GM21515 (cell line): ENCODE measurements around the gene NDE1.

Experiments
- ATAC-seq: cut with Tn5 transposase; IDR thresholded peaks from one replicate; pipeline ENCODE4 v1.9.1; 2021; ENCODE audit not compliant: unreplicated experiment

NDE1 gene

DNA sequence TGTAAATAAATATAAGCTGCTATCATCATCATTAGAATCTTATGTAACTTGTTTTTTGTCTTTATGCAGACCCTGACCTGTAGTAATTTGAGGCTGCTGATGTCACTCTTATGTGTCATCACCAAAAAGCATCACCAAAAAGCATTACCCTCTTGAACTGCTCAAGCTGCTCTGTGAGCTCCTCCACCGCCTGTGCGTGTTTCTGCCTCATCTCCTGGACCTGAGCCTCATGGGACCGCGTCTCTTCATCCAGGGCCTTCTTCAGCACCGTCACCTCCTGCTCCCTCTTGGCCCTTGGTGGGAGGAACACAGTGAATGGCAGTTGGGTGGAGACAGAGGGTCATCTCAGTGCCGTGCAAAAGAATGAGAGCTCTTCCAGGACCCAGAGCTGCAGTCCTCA lies 82.4 kb downstream of the NDE1 start:
- no peak for ATAC-seq

DNA sequence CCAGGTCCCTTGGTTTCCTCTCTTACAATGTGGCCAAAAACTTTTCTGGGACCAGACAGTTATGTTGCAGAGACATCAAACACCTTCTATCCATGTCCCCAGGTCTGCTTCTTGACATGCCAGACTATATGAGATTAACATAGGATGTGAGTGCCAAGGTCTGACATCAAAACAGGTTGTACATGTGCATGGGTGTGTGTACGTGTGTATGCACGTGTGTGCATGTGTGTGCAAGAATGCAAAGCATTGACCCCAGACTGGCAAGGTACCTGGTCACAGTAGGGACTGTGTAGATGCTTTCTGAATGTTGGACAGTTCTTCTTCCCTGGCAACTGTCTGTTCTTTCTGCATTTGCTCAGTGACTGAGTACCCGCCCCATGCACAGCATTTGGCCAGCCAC lies 85.6 kb downstream of the NDE1 start:
- no peak for ATAC-seq

GRCh38 chr16:15736529-15736928 lies 86.5 kb downstream of the NDE1 start:
- no peak for ATAC-seq

GRCh38 chr16:15737140-15737644 lies 87.1 kb downstream of the NDE1 start:
- ATAC-seq, result no peak

GRCh38 chr16:15739464-15739863 lies 89.4 kb downstream of the NDE1 start:
- no peak for ATAC-seq

DNA sequence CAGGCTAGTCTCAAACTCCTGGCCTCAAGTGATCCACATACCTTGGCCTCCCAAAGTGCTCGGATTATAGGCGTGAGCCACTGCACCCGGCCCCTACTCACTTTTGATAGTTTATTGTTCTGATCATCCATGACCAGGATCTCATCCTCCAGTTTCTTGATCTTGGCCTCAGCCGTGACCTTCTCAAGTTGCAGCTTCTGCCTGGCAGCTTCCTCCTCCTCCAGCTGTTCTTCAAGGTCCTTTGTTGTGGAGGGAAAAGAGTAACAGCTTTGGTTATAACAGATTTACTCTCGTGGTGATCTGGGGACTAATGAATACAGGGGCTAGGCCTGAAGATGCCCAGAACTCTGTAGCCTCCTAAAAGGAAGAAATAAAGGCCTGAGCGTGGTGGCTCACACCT lies 89.9 kb downstream of the NDE1 start:
- no peak for ATAC-seq

DNA sequence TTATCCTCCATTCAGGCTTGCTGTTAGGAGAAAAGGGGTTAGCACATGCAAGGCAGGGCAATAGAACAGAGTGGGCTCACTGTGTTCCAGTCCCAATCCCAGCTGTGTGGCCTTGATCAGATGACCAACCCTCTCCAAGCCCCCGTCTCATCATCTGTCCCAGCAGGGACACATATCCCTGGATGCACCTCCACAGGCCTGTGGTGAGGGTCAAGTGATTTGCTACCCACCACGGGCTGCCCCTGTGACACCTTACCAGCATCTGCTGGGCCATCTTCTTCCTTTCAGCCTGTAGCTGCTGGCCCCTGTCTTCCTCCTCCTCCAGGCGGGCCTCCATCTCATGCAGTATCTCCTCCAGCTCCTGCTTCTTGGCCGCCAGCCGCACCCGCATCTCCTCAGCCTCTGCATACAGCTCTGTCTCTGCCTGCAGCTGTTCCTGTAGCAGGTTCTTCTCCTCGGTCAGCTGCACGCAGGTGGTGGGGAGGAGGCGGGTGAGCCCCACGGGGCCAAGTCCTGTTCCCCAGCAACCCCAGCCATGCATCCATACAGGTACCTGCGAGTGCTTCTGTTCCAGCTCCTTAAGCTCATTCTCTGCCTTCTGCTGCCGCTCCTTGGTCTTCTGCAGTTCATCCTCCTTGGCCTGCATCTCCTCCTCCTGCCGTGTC lies 91.3 kb downstream of the NDE1 start:
- ATAC-seq, result no peak

DNA sequence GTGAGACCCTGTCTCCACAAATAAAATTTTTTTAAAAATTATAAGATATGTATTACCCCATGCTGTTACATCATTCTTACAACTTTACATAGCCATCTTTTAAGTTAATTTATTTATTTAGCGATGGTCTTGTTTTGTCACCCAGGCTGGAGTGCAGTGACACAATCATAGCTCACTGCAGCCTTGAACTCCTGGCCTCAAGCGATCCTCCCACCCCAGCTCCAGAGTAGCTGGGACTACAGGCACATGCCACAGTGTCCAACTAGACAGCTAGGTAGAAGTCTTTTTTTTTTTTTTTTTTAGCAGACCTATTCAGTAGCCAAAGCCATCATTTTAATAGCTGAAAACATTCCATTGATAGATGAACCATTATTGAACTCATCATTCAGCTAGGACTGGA lies 92.7 kb downstream of the NDE1 start:
- no peak for ATAC-seq

DNA sequence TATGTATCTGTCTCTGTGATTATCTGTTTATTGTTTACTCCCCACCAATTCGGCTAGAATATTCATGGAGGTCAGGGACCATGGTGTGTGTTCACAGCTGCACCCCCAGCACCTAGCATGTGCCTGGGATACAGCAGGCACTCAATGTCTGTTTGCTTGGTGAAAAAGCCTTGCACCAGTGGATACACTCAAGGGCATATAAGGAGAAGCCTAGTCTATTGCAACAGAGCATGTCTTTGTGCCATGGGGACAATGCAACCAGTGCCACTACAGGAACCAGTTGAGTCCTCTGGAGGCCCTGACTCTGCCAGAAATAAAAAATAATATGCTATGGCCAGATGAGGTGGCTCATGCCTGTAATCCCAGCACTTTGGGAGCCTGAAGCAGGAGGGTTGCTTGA lies 93.6 kb downstream of the NDE1 start:
- no peak for ATAC-seq

GRCh38 chr16:15746332-15746731 lies 96.3 kb downstream of the NDE1 start:
- ATAC-seq, result no peak

GRCh38 chr16:15747937-15748336 lies 97.9 kb downstream of the NDE1 start:
- no peak for ATAC-seq

GRCh38 chr16:15748654-15749053 lies 98.6 kb downstream of the NDE1 start:
- ATAC-seq, result no peak

- ATAC-seq, result no peak
These were observed 99.3 kb downstream of the NDE1 start for GRCh38 chr16:15749371-15749770.

- no peak for ATAC-seq
These were observed 99.9 kb downstream of the NDE1 start for GRCh38 chr16:15749985-15750384.

DNA sequence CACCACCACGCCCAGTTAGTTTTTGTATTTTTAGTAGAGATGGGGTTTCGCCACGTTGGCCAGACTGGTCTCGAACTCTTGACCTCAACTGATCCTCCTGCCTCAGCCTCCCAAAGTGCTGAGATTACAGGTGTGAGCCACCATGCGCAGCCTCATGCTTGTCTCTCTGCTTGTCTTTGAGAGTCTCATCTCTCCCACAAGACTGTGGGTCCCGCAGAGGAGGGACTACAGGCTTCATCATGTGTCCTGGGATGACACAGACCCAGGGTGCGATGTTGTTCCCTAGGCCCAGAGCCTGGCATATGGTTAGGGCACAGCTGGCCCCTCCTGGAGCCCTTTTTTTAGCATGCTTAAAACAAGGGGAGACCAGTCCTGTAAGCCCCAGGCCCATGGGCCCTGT lies 101.9 kb downstream of the NDE1 start:
- no peak for ATAC-seq

DNA sequence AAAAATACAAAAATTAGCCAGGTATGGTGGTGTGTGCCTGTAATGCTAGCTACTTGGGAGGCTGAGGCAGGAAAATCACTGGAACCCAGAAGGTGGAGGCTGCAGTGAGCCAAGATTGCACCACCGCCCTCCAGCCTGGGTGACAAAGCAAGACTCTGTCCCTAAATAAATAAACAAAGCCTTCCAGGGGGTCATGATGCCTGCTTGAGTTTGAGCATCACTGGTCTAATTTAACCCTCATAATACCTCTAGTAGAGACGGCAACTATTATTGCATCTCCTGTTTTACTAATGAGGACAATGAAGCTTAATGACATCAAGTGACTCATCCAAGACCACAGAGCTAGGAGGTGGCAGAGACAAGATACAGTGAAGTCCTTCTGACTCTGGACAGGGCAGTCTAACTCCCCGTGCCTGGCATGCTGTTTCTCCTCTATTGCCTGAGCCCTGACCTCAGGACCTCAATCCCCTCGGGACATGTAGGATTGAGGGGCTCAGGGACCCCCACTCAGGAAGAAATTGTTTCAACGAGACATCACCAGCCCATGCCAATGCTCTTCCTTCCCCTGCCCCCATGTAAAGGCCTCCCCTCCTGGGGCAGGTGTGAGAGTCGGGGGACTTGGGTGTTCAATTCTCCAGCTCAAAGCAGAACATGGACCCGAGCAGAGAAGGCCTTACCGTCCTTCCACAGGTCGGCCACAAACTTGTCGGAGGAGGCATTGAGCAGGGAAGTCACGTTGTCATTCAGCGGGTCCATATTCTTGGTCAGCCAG lies 102.9 kb downstream of the NDE1 start:
- no peak for ATAC-seq

GRCh38 chr16:15754821-15755534 lies 104.9 kb downstream of the NDE1 start:
- ATAC-seq, result no peak

DNA sequence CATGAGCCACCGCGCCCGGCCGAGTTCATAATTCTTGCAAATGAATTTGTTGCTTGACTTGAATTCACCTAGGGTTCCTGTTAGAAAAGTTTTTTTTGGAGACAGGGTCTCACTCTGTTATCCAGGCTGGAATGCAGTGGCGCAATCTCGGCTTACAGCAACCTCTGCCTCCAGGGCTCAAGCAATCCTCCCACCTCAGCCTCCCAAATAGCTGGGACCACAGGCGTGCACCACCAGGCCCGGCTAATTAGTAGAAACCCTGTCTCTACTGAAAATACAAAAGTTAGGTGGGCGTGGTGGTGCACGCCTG lies 107.0 kb downstream of the NDE1 start:
- ATAC-seq, result no peak

- no peak for ATAC-seq
These were observed 107.7 kb downstream of the NDE1 start for GRCh38 chr16:15757630-15758251.

GRCh38 chr16:15759070-15759469 lies 109.0 kb downstream of the NDE1 start:
- ATAC-seq, result no peak

DNA sequence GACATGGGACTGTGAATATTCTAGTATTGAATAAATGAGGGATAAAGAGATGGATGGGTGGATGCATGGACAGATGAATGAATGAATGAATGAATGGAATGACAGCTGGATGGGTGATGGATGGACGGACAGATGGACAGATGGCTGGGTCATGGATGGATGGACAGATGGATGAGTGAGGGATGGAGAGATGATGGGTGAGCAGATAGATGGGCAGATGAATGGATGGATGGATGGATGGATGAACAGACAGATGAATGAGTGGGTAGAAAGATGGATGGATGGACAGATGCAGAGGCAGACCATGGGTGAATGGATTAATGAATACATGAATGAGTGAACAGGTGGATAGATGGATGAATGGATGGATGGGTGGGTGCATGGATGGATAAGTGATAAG lies 110.1 kb downstream of the NDE1 start:
- no peak for ATAC-seq

GRCh38 chr16:15764112-15764511 lies 114.1 kb downstream of the NDE1 start:
- ATAC-seq, result no peak
